ENCODE data around the gene RPS6KB2. TPM values are rescaled to one million over a fixed set of nuclear protein-coding genes. Genes with fewer than 3 reads are reported as not detected.
A peak's percentile ranks its signal among the peaks of the same experiment; 100 is the strongest.

RPS6KB2 gene
- total RNA-seq, 1 experiment from 2014 or later: 54.1 TPM

- intact Hi-C loops (cut with micrococcal nuclease): no loop called here
- Histone ChIP-seq H3K4me1 (ENCODE audit: control insufficient read depth in 1 of 2, insufficient read depth in 2 of 2, low read length in 2 of 2) (peaks cover 3 to 9% of the 10 kb centered on the region in 2 experiments; a peak in 3 of 4 replicates), H2AFZ (ENCODE audit: low read depth, low read length, poor library complexity, severe bottlenecking) (no peak overlapping the region), H3K27ac (ENCODE audit: low read depth, low read length) (no peak overlapping the region), H3K4me3 (replicated peaks in 1 of 2; ENCODE audit: low read depth in 1 of 2, low read length in 2 of 2) (no peak overlapping the region), H3K36me3 (ENCODE audit: control insufficient read depth in 1 of 2, insufficient read depth in 2 of 2, low read length in 2 of 2) (no peaks in the 10 kb centered on the region), H4K20me1 (ENCODE audit: insufficient read depth) (no peaks in the 10 kb centered on the region), H3K9me3 (ENCODE audit: control insufficient read depth in 1 of 2, insufficient read depth in 1 of 2, low read depth in 1 of 2, low read length in 2 of 2) (no peaks in the 10 kb centered on the region), H3K9ac (ENCODE audit: low read length) (no peak overlapping the region), H3K27me3 (ENCODE audit: insufficient read depth, low read length) (no peaks in the 10 kb centered on the region), H3K4me2 (ENCODE audit: low read length) (no peak overlapping the region), H3K9me2 (ENCODE audit: insufficient read depth) (no peaks in the 10 kb centered on the region), H3K79me2 (ENCODE audit: insufficient read depth, low read length) (no peaks in the 10 kb centered on the region)
- CTCF ChIA-PET: no interaction called here
- peak; percentile 33 for DNase-seq (ENCODE audit: low read depth, low spot score)
- peak; percentile 80 for ATAC-seq
- BruUV-seq (replicated peaks): no TSS peak
- POLR2A ChIA-PET: no interaction called here
- RAD21 ChIA-PET (ENCODE audit: low non-redundant PET in 1 of 2, low total read pairs in 2 of 2, uncharacterized antibody in 2 of 2, unreplicated experiment in 2 of 2): no interaction called here
- TF ChIP-seq JUND (IDR thresholded peaks at IDR 0.05) (no peak), EZH2phosphoT487 (IDR thresholded peaks at IDR 0.05; ENCODE audit: borderline replicate concordance) (no peak), ELF1 (IDR thresholded peaks at IDR 0.05; ENCODE audit: borderline replicate concordance, low read depth) (no peak), REST (IDR thresholded peaks at IDR 0.05; ENCODE audit: low read depth) (no peak), POLR2A (IDR thresholded peaks at IDR 0.05; ENCODE audit: borderline replicate concordance, extremely low read depth, insufficient read depth, insufficient read length) (no peak), SP1 (IDR thresholded peaks at IDR 0.05; ENCODE audit: low read depth) (no peak), ZFX (IDR thresholded peaks at IDR 0.05) (no peak), CEBPB (IDR thresholded peaks at IDR 0.05; ENCODE audit: low read depth) (no peak), ZNF274 (IDR thresholded peaks at IDR 0.05; ENCODE audit: low read depth, low read length) (no peak), YY1 (IDR thresholded peaks at IDR 0.05; ENCODE audit: extremely low read depth, insufficient replicate concordance, low read depth, low read length) (no peak), EGR1 (IDR thresholded peaks at IDR 0.05; ENCODE audit: low read depth) (no peak), RAD21 (IDR thresholded peaks at IDR 0.05; ENCODE audit: low read depth) (no peak), CBX3 (IDR thresholded peaks at IDR 0.05; ENCODE audit: low read depth) (no peak), FOSL1 (IDR thresholded peaks at IDR 0.05; ENCODE audit: low read depth) (no peak), EZH2 (IDR thresholded peaks at IDR 0.05) (no peak), SRF (IDR thresholded peaks at IDR 0.05; ENCODE audit: low read depth) (no peak), TCF7L2 (IDR thresholded peaks at IDR 0.05; ENCODE audit: borderline replicate concordance, extremely low read depth, insufficient read depth, insufficient read length) (no peak)
Observed at GRCh38 chr11:67409781-67410368, 18.4 kb upstream of the RPS6KB2 start.
